A172 (cell line): ENCODE results near the gene CHST5. TPM values are rescaled to one million over a fixed set of nuclear protein-coding genes. Genes with fewer than 3 reads are reported as not detected.

ENCODE experiments used
- total RNA-seq: library from RNA; depleted of rRNA; stranded (reverse); fragments of >200 nt; shearing (Covaris generic); gene quantifications from 2 replicates; pipeline ENCODE4 v1.2.3, GENCODE V29; 2014; rRNA removed

CHST5 gene
- total RNA-seq, 1 experiment from 2014 or later = not detected

Other genes with a start within 250 kb of the CHST5 start
- 45.0 and 54.0 TPM in 2 replicates for gene CFDP1, start 102.6 kb downstream of the CHST5 start, total RNA-seq
- gene TMEM170A, start 71.4 kb downstream of the CHST5 start, total RNA-seq = 9.7 and 19.9 TPM in 2 replicates
- not detected in 2 replicates for gene CHST6, start 40.7 kb downstream of the CHST5 start, total RNA-seq
- 13.7 and 16.8 TPM in 2 replicates for gene TMEM231, start 20.1 kb upstream of the CHST5 start, total RNA-seq
- 98.1 and 115 TPM in 2 replicates for gene GABARAPL2, start 30.3 kb upstream of the CHST5 start, total RNA-seq
- gene ADAT1, start 87.2 kb upstream of the CHST5 start, total RNA-seq = 95.5 and 117 TPM in 2 replicates
- gene KARS1, start 111.6 kb upstream of the CHST5 start, total RNA-seq = 245 and 250 TPM in 2 replicates
- 74.8 and 81.3 TPM in 2 replicates for gene TERF2IP, start 111.7 kb upstream of the CHST5 start, total RNA-seq
- not detected in 2 replicates for gene CPHXL2, start 140.9 kb upstream of the CHST5 start, total RNA-seq
- not detected in 2 replicates for gene DUXB, start 165.4 kb upstream of the CHST5 start, total RNA-seq
- not detected in 2 replicates for gene CPHXL, start 190.4 kb upstream of the CHST5 start, total RNA-seq